A673 (cell line): Measurements from ENCODE around the gene SRSF2.

Source experiments
- CTCF ChIP-seq: fragments of 300-800, 200-600 bp; sonication (generic); conservative IDR thresholded peaks from 2 replicates; pipeline ENCODE4 v1.5.1; 2017; ENCODE audit warnings: low read depth, mild to moderate bottlenecking, antibody characterized with exemption, low read length, moderate library complexity, mixed read lengths
- EZH2 ChIP-seq: fragments of 200-600 bp; sonication (generic); IDR thresholded peaks from 2 replicates; pipeline ENCODE4 v1.6.1; 2017; ENCODE audit warnings: borderline replicate concordance, low read depth, mild to moderate bottlenecking, mixed read lengths, antibody characterized with exemption, low read length; ENCODE audit not compliant: poor library complexity, severe bottlenecking

GRCh38 chr17:76726776-76727718, 10.1 kb downstream of the SRSF2 start, which contains the start of gene METTL23:
- TF ChIP-seq CTCF (peak; percentile 71), EZH2 (no peak)
